ENCODE data around the gene TIGD3. TPM values are rescaled to one million over a fixed set of nuclear protein-coding genes. Genes with fewer than 3 reads are reported as not detected.

The TIGD3 gene
- total RNA-seq, 2 experiments from 2014 or later, result 0.32 to 0.62 TPM

GRCh38 chr11:65404638-65405339, 50.2 kb downstream of the TIGD3 start:
- DNase-seq, result no peak
- Mint-ChIP-seq H3K4me1 (ENCODE audit: low read depth) (peaks cover 4% of the 10 kb centered on the region), H3K4me3 (no peak overlapping the region), H3K36me3 (ENCODE audit: low read depth) (peaks cover 21% of the 10 kb centered on the region), H3K27ac (no peak overlapping the region), H3K27me3 (ENCODE audit: low read depth) (no peaks in the 10 kb centered on the region), H3K9me3 (no peaks in the 10 kb centered on the region)
- intact Hi-C loops (cut with micrococcal nuclease), result no loop called here
- CTCF ChIA-PET, result interaction anchor here (1.1 to 3.5 kb wide), 2 partner anchors 11 to 331 kb away, joined by 3 to 15 read pairs; no protein-coding TSS in a partner anchor

Other genes starting within 250 kb of the TIGD3 start
- 10 to 100 TPM; 10.9 to 11.9 TPM for gene TM7SF2, start 242.9 kb upstream of the TIGD3 start, total RNA-seq
- 1 to 10 TPM; 5.6 to 6.1 TPM for gene ZNHIT2, start 237.1 kb upstream of the TIGD3 start, total RNA-seq
- gene FAU, start 232.6 kb upstream of the TIGD3 start, total RNA-seq, result 1,000 to 10,000 TPM; 1,272 to 1,294 TPM
- 10 to 100 TPM; 49.3 to 51.6 TPM for gene MRPL49, start 232.4 kb upstream of the TIGD3 start, total RNA-seq
- gene SYVN1, start 220.2 kb upstream of the TIGD3 start, total RNA-seq, result 10 to 100 TPM; 19.0 to 19.2 TPM
- not detected for gene SPDYC, start 184.5 kb upstream of the TIGD3 start, total RNA-seq
- gene CAPN1, start 172.8 kb upstream of the TIGD3 start, total RNA-seq, result 10 to 100 TPM; 68.5 to 73.5 TPM
- gene POLA2, start 92.8 kb upstream of the TIGD3 start, total RNA-seq, result 10 to 100 TPM; 65.1 to 67.0 TPM
- gene CDC42EP2, start 39.9 kb upstream of the TIGD3 start, total RNA-seq, result 1 to 10 TPM in 1 of 2 experiments, under 1 TPM in 1; 0.57 to 1.5 TPM
- gene DPF2, start 20.9 kb upstream of the TIGD3 start, total RNA-seq, result 10 to 100 TPM; 61.3 to 63.0 TPM
- 10 to 100 TPM; 10.4 to 12.1 TPM for gene SLC25A45, start 27.9 kb downstream of the TIGD3 start, total RNA-seq
- gene FRMD8, start 31.9 kb downstream of the TIGD3 start, total RNA-seq, result 10 to 100 TPM; 38.2 to 40.0 TPM
- gene NEAT1, start 68.0 kb downstream of the TIGD3 start, total RNA-seq, result 100 to 1,000 TPM; 693 to 750 TPM
- over 10,000 TPM; 10,460 to 10,508 TPM for gene MALAT1, start 144.3 kb downstream of the TIGD3 start, total RNA-seq
- 10 to 100 TPM; 57.9 to 58.3 TPM for gene SCYL1, start 170.3 kb downstream of the TIGD3 start, total RNA-seq
- gene LTBP3, start 203.6 kb downstream of the TIGD3 start, total RNA-seq, result 10 to 100 TPM; 39.7 to 45.7 TPM
- gene ZNRD2, start 215.7 kb downstream of the TIGD3 start, total RNA-seq, result 10 to 100 TPM; 41.4 to 42.5 TPM
- gene FAM89B, start 217.8 kb downstream of the TIGD3 start, total RNA-seq, result 10 to 100 TPM; 12.4 to 12.8 TPM
- 10 to 100 TPM; 51.9 to 54.6 TPM for gene EHBP1L1, start 221.3 kb downstream of the TIGD3 start, total RNA-seq
- under 1 TPM in 1 of 2 experiments, not detected in 1; 0.35 TPM for gene KCNK7, start 241.0 kb downstream of the TIGD3 start, total RNA-seq

Measured in activated naive CD4-positive, alpha-beta T cell treated with anti-CD3 and anti-CD28 coated beads for 36 hours (primary cell).